ENCODE data around the gene TNFRSF4.
"Not testable (repeated sequence)": the region's sequence is repeated elsewhere in the genome, so short reads cannot be mapped to it uniquely, and the experiment has no call there.

Gene TNFRSF4

GRCh38 chr1:1196431-1197187, 17.3 kb downstream of the TNFRSF4 start:
- 94% methylated on average over 11 of the region's 13 CpGs for WGBS (ENCODE audit: insufficient coverage)

GRCh38 chr1:1195726-1196125, 18.2 kb downstream of the TNFRSF4 start:
- H3K4me1 ChIP-seq (ENCODE audit: control extremely low read depth in 1 of 4, control insufficient read depth in 4 of 4, insufficient read depth in 4 of 4, low read length in 3 of 4) = peaks cover 0 to 28% (median 20%) of the 10 kb centered on the region in 4 experiments
- H3K27ac ChIP-seq (ENCODE audit: insufficient read depth in 1 of 2, low read depth in 1 of 2, low read length in 2 of 2, poor library complexity in 1 of 2, severe bottlenecking in 2 of 2); DNase-seq; H3K27me3 ChIP-seq (replicated peaks in 2 of 5; ENCODE audit: control insufficient read depth in 4 of 5, insufficient read depth in 5 of 5, low read length in 4 of 5); H3K36me3 ChIP-seq (ENCODE audit: control insufficient read depth in 4 of 4, insufficient read depth in 4 of 4, low read length in 3 of 4); H3K4me3 ChIP-seq (ENCODE audit: control insufficient read depth in 1 of 7, extremely low read depth in 1 of 7, insufficient read depth in 4 of 7, low read depth in 2 of 7, low read length in 6 of 7); POLR2A ChIA-PET: not testable (repeated sequence)
- 100% methylated on average over 5 of the region's 6 CpGs for WGBS (ENCODE audit: insufficient coverage)
- CTCF ChIA-PET = interaction anchor here (1.2 to 1.3 kb wide), 2 partner anchors 14 to 75 kb away, joined by 3 read pairs; no protein-coding TSS in a partner anchor
- H3K9me3 ChIP-seq (ENCODE audit: control extremely low read depth in 1 of 5, control insufficient read depth in 4 of 5, insufficient read depth in 2 of 5, low read depth in 1 of 5, low read length in 4 of 5) = peaks cover 0 to 17% (median 2%) of the 10 kb centered on the region in 5 experiments

More at GRCh38 chr1:1196431-1197187, 17.3 kb downstream of the TNFRSF4 start:
- DNase-seq = no peak
- POLR2A ChIA-PET = no interaction called here
- H3K27me3 ChIP-seq (replicated peaks in 2 of 5; ENCODE audit: control insufficient read depth in 4 of 5, insufficient read depth in 5 of 5, low read length in 4 of 5) = no peaks in the 10 kb centered on the region
- CTCF ChIA-PET = interaction anchor here (1.0 to 1.3 kb wide), 3 partner anchors 13 to 76 kb away, joined by 3 to 4 read pairs (median 3); no protein-coding TSS in a partner anchor
- no peak overlapping the region for H3K27ac ChIP-seq (ENCODE audit: insufficient read depth in 1 of 2, low read depth in 1 of 2, low read length in 2 of 2, poor library complexity in 1 of 2, severe bottlenecking in 2 of 2)
- peaks cover 0 to 14% (median 0%) of the 10 kb centered on the region in 5 experiments for H3K9me3 ChIP-seq (ENCODE audit: control extremely low read depth in 1 of 5, control insufficient read depth in 4 of 5, insufficient read depth in 2 of 5, low read depth in 1 of 5, low read length in 4 of 5)
- no peak overlapping the region for H3K4me3 ChIP-seq (ENCODE audit: control insufficient read depth in 1 of 7, extremely low read depth in 1 of 7, insufficient read depth in 4 of 7, low read depth in 2 of 7, low read length in 6 of 7)
- H3K4me1 ChIP-seq (ENCODE audit: control extremely low read depth in 1 of 4, control insufficient read depth in 4 of 4, insufficient read depth in 4 of 4, low read length in 3 of 4) = peaks cover 0 to 33% (median 22%) of the 10 kb centered on the region in 4 experiments
- no peaks in the 10 kb centered on the region for H3K36me3 ChIP-seq (ENCODE audit: control insufficient read depth in 4 of 4, insufficient read depth in 4 of 4, low read length in 3 of 4)

GRCh38 chr1:1194723-1195122, 19.2 kb downstream of the TNFRSF4 start:
- CTCF ChIA-PET = interaction anchor here (0.8 to 1.1 kb wide), 3 partner anchors 12 to 24 kb away, joined by 3 read pairs; no protein-coding TSS in a partner anchor
- Histone ChIP-seq H3K27me3 (replicated peaks in 2 of 5; ENCODE audit: control insufficient read depth in 4 of 5, insufficient read depth in 5 of 5, low read length in 4 of 5) (no peaks in the 10 kb centered on the region), H3K4me1 (ENCODE audit: control extremely low read depth in 1 of 4, control insufficient read depth in 4 of 4, insufficient read depth in 4 of 4, low read length in 3 of 4) (peaks cover 0 to 18% (median 10%) of the 10 kb centered on the region in 4 experiments), H3K9me3 (ENCODE audit: control extremely low read depth in 1 of 5, control insufficient read depth in 4 of 5, insufficient read depth in 2 of 5, low read depth in 1 of 5, low read length in 4 of 5) (peaks cover 0 to 17% (median 2%) of the 10 kb centered on the region in 5 experiments), H3K4me3 (ENCODE audit: control insufficient read depth in 1 of 7, extremely low read depth in 1 of 7, insufficient read depth in 4 of 7, low read depth in 2 of 7, low read length in 6 of 7) (no peak overlapping the region), H3K36me3 (ENCODE audit: control insufficient read depth in 4 of 4, insufficient read depth in 4 of 4, low read length in 3 of 4) (no peaks in the 10 kb centered on the region), H3K27ac (ENCODE audit: insufficient read depth in 1 of 2, low read depth in 1 of 2, low read length in 2 of 2, poor library complexity in 1 of 2, severe bottlenecking in 2 of 2) (no peak overlapping the region)
- POLR2A ChIA-PET = no interaction called here
- WGBS (ENCODE audit: insufficient coverage) = 78% methylated on average over 3 of the region's 3 CpGs
- peak in 2 of 3 donors; percentile 45 to 70 for DNase-seq

- Histone ChIP-seq H3K9me3 (ENCODE audit: control extremely low read depth in 1 of 5, control insufficient read depth in 4 of 5, insufficient read depth in 2 of 5, low read depth in 1 of 5, low read length in 4 of 5) (peaks cover 0 to 17% (median 2%) of the 10 kb centered on the region in 5 experiments), H3K4me3 (ENCODE audit: control insufficient read depth in 1 of 7, extremely low read depth in 1 of 7, insufficient read depth in 4 of 7, low read depth in 2 of 7, low read length in 6 of 7) (no peak overlapping the region), H3K27ac (ENCODE audit: insufficient read depth in 1 of 2, low read depth in 1 of 2, low read length in 2 of 2, poor library complexity in 1 of 2, severe bottlenecking in 2 of 2) (no peak overlapping the region), H3K4me1 (ENCODE audit: control extremely low read depth in 1 of 4, control insufficient read depth in 4 of 4, insufficient read depth in 4 of 4, low read length in 3 of 4) (peaks cover 0 to 6% (median 2%) of the 10 kb centered on the region in 4 experiments), H3K27me3 (replicated peaks in 2 of 5; ENCODE audit: control insufficient read depth in 4 of 5, insufficient read depth in 5 of 5, low read length in 4 of 5) (no peaks in the 10 kb centered on the region), H3K36me3 (ENCODE audit: control insufficient read depth in 4 of 4, insufficient read depth in 4 of 4, low read length in 3 of 4) (no peaks in the 10 kb centered on the region)
- ChIA-PET POLR2A (no interaction called here), CTCF (no interaction called here)
- no peak for DNase-seq
- 88% methylated on average over 10 of the region's 11 CpGs for WGBS (ENCODE audit: insufficient coverage)
These were observed 22.2 kb downstream of the TNFRSF4 start for GRCh38 chr1:1191734-1192133.

- Histone ChIP-seq H3K4me1 (ENCODE audit: control extremely low read depth in 1 of 4, control insufficient read depth in 4 of 4, insufficient read depth in 4 of 4, low read length in 3 of 4) (peaks cover 0 to 14% (median 2%) of the 10 kb centered on the region in 4 experiments), H3K27me3 (replicated peaks in 2 of 5; ENCODE audit: control insufficient read depth in 4 of 5, insufficient read depth in 5 of 5, low read length in 4 of 5) (no peaks in the 10 kb centered on the region), H3K4me3 (ENCODE audit: control insufficient read depth in 1 of 7, extremely low read depth in 1 of 7, insufficient read depth in 4 of 7, low read depth in 2 of 7, low read length in 6 of 7) (no peak overlapping the region), H3K9me3 (ENCODE audit: control extremely low read depth in 1 of 5, control insufficient read depth in 4 of 5, insufficient read depth in 2 of 5, low read depth in 1 of 5, low read length in 4 of 5) (peaks cover 0 to 7% (median 2%) of the 10 kb centered on the region in 5 experiments), H3K27ac (ENCODE audit: insufficient read depth in 1 of 2, low read depth in 1 of 2, low read length in 2 of 2, poor library complexity in 1 of 2, severe bottlenecking in 2 of 2) (no peak overlapping the region), H3K36me3 (ENCODE audit: control insufficient read depth in 4 of 4, insufficient read depth in 4 of 4, low read length in 3 of 4) (no peaks in the 10 kb centered on the region)
- 46% methylated on average over 4 of the region's 5 CpGs for WGBS (ENCODE audit: insufficient coverage)
- DNase-seq = no peak
- ChIA-PET POLR2A (interaction anchor here (0.6 kb wide), 1 partner anchor 145 kb away, joined by 3 read pairs; no protein-coding TSS in a partner anchor), CTCF (no interaction called here)
These were observed 24.8 kb downstream of the TNFRSF4 start for GRCh38 chr1:1189111-1189510.

- DNase-seq = no peak
- no peak overlapping the region for H3K27ac ChIP-seq (ENCODE audit: insufficient read depth in 1 of 2, low read depth in 1 of 2, low read length in 2 of 2, poor library complexity in 1 of 2, severe bottlenecking in 2 of 2)
- CTCF ChIA-PET = interaction anchor here (0.6 to 3.6 kb wide), 5 partner anchors 12 to 28 kb away, joined by 3 to 12 read pairs (median 4); partner anchors contain the start of gene TNFRSF4
- H3K4me3 ChIP-seq (ENCODE audit: control insufficient read depth in 1 of 7, extremely low read depth in 1 of 7, insufficient read depth in 4 of 7, low read depth in 2 of 7, low read length in 6 of 7) = no peak overlapping the region
- peaks cover 0 to 26% (median 12%) of the 10 kb centered on the region in 4 experiments for H3K4me1 ChIP-seq (ENCODE audit: control extremely low read depth in 1 of 4, control insufficient read depth in 4 of 4, insufficient read depth in 4 of 4, low read length in 3 of 4)
- H3K27me3 ChIP-seq (replicated peaks in 2 of 5; ENCODE audit: control insufficient read depth in 4 of 5, insufficient read depth in 5 of 5, low read length in 4 of 5) = no peaks in the 10 kb centered on the region
- POLR2A ChIA-PET = no interaction called here
- H3K9me3 ChIP-seq (ENCODE audit: control extremely low read depth in 1 of 5, control insufficient read depth in 4 of 5, insufficient read depth in 2 of 5, low read depth in 1 of 5, low read length in 4 of 5) = peaks cover 0 to 7% (median 2%) of the 10 kb centered on the region in 5 experiments
- no peaks in the 10 kb centered on the region for H3K36me3 ChIP-seq (ENCODE audit: control insufficient read depth in 4 of 4, insufficient read depth in 4 of 4, low read length in 3 of 4)
These were observed 26.0 kb downstream of the TNFRSF4 start for GRCh38 chr1:1187938-1188337.
